Islet precursor cell (in vitro differentiated cells): ENCODE measurements around the gene LRR1.
"Not testable (repeated sequence)": the region's sequence is repeated elsewhere in the genome, so short reads cannot be mapped to it uniquely, and the experiment has no call there.

Source experiments
- DNase-seq: peaks from one replicate; pipeline ENCODE4 v3.0.0-alpha.2; 2018

LRR1 gene, protein sequence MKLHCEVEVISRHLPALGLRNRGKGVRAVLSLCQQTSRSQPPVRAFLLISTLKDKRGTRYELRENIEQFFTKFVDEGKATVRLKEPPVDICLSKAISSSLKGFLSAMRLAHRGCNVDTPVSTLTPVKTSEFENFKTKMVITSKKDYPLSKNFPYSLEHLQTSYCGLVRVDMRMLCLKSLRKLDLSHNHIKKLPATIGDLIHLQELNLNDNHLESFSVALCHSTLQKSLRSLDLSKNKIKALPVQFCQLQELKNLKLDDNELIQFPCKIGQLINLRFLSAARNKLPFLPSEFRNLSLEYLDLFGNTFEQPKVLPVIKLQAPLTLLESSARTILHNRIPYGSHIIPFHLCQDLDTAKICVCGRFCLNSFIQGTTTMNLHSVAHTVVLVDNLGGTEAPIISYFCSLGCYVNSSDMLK

DNA sequence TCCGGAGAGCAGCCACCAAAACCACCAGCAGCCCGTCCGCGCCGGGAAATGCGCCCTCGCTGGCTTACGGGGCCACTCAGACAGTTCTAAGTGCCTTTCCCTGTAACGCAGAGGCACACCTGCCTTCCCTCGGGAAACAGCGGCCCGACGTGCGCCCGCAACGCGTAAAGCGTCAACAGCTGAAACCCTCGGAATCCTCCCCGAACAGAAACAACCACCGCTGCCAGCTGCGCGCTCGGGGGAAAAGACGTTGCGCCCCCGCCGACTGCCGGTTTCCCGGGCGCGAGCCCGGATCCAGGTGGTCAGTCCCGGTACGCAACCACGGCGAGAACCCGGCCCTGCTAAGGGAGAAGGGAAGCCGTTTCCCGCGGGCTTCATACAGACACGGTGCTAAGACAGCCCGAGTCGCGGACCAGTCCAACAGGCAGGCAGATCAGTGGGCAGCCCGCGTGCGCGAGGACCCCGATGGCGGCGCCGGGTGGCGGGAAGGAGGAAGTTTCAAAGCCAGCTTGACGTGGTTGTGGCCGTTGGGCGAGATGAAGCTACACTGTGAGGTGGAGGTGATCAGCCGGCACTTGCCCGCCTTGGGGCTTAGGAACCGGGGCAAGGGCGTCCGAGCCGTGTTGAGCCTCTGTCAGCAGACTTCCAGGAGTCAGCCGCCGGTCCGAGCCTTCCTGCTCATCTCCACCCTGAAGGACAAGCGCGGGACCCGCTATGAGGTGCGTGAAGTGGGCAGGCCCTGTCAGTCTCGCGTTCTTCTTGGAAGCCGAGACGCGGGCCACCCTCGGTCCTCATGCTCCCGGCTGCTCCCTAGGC, at the start of gene LRR1:
TSS of gene LRR1 (plus strand) at position 456 of the 816 bp plus-strand sequence. CDS start at position 537, 81 bp downstream.
- peak; percentile 94 for DNase-seq

DNA sequence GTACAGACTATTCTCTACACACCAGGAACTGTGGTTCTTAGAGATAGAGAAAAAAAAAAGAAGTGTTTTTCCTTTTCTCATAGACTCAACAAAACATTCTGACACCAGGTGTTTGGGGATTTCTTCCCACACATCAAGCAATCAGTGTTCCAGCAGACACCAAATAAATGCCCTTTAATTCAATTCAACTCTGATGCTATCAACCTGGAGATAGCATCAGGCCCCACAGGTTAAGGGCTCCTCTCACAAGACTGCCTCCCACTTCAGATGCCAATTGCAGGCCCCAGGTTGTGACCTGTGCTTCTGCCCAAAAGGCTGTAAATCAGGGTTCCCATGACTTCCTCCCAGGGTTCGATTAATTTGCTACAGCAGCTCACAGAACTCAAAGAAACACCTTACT, 49.3 kb upstream of the LRR1 start:
- no peak for DNase-seq

DNA sequence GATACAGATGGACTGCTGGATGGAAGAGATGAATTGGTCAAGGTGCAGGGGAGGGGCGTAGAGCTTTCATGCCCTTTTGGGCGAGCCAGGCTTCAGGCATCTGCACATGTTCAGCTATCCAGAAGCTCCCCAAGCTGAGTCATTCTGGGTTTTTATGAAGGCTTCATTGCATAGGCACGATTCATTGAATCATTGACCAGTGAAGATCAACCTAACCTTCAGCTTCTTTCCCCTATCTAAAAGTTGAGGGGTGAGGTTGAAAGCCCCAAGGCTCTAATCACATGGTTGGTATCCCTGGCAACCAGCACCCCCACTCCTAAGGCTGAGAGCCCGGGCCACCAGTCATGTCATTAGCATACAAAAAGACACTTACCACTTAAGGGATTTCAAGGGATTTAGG, 48.9 kb upstream of the LRR1 start:
- DNase-seq, result no peak

DNA sequence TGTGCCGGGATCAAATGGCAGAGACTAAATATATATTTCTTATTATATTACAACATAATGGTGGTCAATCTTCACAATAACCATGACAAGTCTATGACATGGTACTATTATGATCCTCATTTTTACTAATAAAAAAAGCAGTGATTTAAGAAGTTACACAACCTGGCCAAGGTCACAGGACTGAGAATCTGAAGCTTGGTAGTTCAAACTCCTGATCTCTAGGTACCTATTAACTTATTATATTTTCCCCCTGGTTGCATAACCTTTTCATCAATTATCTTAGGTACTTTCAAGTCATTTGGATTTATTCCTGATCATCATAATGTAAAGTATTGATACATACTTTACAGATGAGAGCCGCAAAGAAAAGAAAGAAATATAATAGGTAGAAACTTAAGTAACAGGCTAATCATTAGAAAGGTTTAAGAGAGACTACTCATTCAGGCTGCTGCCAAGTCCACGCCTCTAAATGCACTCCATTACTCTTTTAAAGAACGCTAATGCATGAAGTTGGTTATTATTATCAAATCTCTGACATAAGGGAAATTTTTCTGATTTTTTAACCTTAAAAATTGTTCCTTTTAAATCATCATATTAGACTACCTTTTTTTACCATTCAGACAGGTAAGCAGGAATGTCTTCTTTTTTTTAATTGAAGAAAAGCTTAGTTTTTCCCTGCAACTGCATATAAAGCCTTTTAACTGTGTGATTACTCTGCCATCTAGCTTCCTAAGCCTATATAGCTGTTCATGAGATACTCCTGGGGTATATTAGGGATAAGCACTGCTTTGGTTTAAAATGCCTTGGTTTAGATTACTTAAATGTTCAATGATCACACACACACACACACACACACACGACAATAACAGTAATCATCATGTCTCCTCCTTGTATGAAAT, 48.2 kb upstream of the LRR1 start:
- DNase-seq, result no peak

DNA sequence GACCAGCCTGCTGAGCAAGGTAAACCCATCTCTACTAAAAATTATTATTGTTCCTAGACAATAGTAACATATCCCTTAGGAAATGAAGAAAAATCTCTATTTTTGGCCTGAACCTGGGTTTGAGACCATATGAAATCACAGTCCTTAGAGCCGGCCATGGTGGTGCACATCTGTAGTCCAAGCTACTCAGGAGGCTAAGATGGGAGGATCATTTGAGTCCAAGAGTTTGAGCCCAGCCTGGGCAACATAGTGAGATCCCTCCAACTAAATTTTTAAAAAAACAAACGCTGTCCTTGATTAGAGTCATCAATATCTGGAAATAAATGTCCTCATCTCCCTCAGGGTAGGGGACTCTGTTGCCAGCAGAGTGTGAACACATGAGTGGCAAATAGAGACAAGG, 47.2 kb upstream of the LRR1 start:
- no peak for DNase-seq

DNA sequence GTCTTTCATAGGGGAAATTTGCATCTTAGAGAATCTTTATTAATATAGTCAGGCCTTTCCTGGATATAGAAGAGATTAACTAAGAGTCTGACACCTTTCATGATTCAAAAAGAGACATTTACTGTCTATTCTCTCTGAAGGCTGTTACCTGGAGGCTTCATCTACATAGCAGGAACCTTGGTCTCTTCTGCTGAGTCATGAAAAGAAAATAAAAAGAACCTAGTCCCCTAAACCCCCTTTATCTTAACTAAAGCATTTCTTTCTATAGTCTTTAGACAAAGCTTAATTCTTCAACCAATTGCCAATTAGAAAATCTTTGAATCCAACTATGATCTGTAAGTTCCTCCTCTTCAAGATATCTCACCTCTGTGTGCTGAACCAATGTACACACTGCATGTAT, 45.6 kb upstream of the LRR1 start:
- DNase-seq, result no peak

DNA sequence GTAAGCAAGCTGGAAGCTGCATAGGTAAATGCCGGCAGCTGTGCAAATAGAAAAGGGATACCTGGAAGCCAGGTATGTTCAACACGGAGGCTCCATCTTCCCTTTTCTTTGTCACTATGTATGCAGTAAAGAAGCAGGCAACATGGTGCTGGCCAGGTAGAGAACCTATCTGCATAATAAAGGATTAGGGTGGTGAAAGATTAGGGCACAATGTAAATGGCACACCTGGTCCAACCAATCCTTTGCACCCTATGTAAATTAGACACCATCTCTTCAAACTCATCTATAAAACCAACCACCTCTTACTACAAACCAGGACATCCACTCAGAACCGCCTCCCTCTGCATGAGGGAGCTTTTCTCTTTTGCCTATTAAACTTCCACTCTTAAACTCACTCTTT, 44.8 kb upstream of the LRR1 start:
- DNase-seq, result no peak

DNA sequence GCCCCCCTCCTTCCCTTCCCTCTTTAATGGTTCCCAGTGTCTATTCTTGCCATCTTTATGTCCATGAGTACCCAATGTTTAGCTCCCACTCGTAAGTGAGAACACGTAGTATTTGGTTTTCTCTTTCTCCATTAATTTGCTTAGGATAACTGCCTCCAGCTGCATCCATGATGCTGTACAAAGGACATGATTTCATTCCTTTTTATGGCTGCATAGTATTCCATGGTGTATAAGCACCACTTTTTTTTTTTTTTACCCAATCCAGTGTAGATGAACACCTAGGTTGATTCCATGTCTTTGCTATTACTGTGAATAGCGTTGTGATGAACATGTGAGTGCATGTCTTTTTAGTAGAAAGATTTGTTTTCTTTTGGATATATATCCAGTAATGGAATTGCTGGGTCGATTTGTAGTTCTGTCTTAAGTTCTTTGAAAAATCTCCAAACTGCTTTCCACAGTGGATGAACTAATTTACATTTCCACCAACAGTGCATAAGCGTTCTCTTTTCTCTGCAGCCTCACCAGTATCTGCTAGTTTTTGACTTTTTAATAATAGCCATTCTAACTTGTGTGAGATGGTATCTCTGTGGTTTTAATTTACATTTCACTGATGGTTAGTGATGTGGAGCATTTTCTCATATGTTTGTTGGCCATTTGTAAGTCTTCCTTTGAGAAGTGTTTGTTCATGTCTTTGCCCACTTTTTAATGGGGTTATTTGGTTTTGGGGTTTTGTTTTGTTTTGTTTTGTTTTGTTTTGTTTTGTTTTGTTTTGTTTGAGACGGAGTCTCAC, 38.6 kb upstream of the LRR1 start:
- DNase-seq, result no peak

DNA sequence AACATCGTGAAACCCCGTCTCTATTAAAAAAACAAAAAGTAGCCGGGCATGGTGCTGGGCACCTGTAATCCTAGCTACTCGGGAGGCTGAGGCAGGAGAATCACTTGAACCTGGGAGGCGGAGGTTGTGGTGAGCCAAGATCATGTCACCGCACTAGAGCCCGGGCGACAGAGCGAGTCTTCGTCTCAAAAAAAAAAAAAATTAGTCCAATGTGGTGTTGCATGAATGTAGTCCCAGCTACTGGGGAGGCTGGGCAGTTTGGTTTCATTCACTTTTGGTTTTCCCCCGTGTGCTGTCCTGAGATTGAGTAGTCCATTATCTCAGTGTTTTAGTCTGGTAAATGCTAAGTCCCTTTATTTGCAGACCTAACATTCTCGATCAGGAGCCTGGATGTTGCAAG, 32.0 kb upstream of the LRR1 start:
- DNase-seq, result no peak

DNA sequence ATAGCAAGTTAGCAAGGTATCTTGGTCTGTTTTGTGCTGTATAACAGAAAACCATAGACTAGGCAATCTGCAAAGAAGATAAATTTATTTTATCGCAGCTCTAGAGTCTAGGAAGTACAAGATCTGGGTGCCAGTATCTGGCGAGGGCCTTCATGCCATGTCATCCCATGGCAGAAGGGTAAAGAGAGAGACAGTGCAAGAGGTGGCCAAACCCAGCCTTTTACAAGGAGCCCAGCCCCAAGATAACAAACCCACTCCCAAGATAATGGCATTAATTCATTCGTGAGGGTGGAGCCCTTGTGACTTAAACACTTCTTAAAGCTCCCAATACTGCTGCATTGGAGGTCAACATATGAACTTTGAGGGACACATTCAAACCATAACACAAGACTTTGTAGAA, 29.5 kb upstream of the LRR1 start:
- no peak for DNase-seq

DNA sequence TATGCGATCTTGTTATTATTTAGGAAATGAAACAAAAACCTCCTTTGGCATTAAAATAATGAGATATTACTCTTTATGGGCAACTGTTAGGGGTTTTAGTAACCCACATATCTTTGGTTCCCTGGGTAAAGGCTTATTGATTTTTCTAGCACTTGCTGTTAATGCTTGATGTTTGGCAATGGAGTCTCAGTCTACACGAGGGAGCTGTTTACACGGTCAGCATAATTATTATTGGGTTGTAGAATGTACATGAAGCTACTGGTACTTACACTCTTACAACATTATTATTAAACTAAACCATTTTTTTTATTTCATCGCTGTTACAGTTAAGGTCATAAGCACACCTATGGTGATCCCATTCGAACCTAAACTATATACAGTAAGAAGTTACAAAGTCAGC, 24.7 kb upstream of the LRR1 start:
- no peak for DNase-seq

DNA sequence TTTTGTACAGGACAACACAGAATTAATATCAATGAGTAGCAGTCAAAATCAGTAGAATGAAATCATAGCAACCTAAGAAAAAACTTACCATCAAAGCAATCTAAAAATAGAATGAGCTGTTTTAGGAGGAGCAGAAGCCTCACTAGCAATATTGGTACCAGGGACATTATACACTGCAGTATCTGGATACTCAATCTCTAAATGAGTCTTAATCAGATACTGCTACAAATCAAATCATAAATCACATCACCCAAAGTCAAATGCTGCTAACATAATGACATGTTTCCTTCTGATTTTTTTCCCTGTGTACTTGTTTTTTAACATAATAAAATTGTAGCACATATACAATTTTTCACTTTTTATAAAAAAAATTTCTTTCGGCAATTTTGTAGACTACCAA, 20.6 kb upstream of the LRR1 start:
- no peak for DNase-seq

DNA sequence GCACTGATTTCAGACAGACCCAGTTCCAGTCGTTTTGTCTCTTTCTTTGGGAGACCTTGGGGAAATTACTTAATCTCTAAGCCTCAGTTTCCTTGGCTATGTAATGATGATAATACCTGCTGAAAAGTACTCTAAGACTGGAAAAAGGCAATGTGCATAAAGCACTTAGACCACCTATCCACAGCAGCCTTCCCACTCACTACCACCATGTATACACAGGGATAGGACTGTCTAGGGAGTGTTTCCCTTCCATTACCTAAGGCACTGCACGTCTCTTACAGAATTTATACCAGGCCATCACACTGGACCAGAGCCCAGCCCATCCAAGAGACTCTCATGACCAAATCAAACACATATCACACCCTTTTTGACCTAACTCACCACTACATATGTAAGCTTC, 18.9 kb upstream of the LRR1 start:
- no peak for DNase-seq

DNA sequence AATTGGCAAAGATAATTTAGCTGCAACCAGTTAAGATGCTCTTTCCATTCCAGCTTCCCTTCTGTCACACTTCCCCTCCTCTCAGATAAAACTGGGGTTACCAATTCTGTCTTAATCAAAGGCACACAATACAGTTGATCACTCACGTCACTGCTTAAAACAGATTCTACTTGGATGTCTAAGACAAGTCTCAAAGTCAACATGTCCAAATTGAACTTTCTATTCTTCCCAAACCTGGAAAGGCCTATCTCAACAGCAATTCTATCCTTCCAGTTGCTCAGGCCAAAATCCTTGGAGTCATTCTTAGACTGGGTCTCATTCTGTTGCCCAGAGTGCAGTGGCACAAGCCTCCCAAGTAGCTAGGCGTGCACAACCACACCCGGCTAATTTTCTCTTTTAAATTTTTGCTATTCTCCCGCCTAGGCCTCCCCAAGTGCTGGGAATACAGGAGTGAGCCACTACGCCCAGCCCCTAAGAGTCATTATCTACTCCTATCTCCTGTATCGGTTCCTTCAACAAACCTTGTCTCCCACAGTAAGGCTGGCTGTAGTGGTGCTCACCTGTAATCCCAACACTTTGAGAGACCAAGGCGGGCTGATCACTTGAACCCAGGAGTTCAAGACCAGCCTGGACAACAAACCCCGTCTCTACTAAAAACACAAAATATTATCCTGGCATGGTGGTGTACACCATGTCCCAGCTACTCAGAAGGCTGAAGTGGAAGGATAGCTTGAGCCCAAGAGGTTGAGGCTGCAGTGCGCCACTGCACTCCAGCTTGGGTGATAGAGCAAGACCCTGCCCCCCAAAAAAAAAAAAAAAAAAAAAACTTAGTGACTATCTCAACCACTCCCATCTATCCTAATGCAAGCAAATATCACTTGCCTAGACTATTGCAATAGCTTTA, 17.3 kb upstream of the LRR1 start:
- no peak for DNase-seq

DNA sequence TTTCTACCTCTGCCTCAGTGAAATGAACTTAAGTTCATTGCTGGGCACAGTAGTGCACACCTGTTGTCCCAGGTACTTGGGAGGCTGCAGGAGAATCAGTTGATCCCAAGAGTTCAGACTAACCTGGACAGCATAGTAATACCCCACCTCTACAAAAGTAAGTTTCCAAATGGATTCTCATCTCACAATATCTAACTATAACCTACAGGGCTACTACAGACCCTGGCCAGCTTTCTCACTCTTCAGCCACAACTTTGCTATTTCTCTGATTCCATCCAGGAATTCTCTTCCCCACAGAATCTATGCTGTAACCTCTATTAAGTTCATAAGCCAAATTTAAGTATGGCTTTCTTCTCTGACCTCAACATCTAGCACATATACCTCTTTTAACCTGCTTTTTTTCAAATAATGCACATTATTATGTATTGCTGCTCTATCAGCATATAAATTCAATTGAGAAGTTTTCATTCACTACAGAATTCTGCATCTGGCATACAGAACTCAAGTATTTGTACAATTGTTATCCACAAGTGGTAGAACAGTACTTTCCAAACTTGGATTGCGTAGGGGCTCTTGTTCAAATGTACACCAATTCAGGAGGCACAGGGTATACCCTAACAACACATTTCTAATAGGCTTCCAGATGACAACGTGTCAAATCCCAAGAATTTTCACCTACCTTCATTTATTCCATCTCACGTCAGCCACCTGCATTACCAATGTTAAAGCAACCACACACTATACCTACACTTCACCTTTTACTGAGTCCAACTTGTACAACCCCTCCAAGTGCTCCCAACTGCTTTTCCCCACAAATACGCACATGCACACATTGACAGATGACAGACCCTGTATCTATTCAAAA, 16.4 kb upstream of the LRR1 start:
- DNase-seq, result no peak

DNA sequence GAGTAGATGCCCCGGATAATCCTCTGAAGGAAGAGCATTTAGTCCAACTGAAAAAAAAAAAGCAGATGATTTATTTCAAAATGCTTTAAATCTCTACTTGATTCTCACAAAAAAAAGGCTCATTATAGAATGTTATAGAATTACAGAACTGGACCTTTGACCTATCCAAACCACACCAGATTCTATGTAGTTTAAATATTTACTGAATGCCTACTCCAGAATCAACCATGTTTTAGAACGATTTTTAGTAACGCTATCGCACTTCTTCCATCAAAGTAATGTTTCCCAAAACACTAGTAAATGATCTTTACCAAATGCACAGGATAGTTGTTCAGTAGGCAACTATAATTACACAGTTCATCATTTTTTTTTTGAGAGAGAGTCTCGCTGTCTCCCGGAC, 15.1 kb upstream of the LRR1 start:
- no peak for DNase-seq

DNA sequence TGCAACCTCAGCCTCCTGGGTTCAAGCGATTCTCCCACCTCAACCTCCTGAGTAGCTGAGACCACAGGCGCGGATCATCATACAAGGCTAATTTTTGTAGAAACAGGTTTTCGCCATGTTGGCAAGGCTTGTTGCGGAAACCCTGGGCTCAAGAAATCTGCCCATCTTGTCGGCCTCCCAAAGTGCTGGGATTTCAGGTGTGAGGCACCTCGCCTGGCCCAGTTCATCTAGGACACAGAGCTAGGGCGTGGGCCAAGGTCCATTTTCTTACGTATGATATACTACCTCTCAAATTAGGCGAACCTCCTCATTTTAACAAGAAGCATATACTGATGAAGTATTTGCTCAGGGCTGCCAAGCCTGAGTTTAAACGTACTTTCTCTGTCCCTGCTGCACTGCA, 14.7 kb upstream of the LRR1 start:
- no peak for DNase-seq

DNA sequence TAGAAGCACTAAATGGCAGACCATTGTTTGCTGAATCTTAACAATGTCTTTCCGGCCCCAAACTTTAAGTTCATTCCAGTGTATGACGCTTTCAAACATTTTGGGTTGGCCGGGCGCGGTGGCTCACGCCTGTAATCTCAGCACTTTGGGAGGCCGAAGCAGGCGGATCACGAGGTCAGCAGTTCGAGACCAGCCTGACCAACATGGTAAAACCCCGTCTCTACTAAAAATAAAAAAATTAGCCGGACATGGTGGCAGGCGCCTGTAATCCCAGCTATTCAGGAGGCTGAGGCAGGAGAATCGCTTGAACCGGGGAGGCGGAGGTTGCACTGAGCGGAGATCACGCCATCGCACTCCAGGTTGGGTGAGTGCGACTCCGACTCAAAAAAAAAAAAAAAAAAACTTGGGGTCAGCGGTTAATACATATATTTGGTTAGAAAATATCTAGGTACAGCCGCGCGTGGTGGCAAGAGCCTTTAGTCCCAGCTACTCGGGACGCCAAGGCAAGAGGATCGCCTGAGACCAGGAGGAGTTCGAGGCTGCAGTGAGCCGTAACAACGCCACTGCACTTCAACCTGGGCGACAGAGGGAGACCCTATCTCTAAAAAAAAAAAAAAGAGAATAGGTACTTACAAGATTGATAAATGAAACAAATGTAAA, 13.6 kb upstream of the LRR1 start:
- not testable (repeated sequence) for DNase-seq

DNA sequence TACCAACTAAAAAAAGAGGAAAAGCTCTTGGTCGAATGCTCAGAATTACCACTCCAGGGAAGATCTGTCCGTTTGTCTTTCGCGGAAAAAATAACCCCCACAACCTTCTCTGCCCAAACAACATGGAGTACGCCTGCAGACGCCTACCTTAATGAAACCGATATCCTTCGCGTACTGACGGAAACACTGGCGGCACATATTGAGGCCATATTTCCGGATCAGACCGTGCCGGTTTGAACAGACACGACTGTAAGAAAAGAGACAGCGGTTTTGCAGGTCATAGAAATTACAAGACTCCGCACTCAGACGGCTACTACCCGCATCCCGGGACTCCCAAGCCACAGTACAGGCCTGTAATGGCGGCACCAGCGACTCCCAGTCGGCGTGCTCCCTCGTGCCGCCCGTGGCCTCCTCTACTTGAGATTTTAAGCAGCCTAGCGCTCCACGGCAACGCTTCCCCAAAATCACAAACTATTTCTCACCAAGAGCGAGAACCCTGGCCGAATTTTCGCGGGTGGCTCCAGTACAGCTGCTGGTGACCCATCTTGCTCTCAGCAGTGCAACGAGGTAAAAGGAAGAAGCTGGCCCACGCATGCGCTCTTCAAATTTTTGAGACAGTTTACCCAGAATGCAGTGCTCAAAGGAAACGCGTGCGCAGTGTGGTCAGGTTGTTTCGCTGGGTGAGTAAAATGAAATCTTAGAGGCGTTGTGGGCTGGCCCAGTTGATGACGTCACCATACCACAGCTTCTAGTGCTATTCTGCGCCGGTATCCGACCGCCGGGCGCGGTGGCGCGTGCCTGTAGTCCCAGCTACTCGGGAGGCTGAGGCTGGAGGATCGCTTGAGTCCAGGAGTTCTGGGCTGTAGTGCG, 12.7 kb upstream of the LRR1 start, which contains the start of gene RPS29:
TSS of gene RPS29 (minus strand) at position 578 of the 870 bp plus-strand sequence. CDS start at position 544, 34 bp downstream.
- DNase-seq, result peak; percentile 99
